ENCODE data around the gene SLIT1. TPM values are rescaled to one million over a fixed set of nuclear protein-coding genes. Genes with fewer than 3 reads are reported as not detected.

Gene SLIT1
- total RNA-seq, 1 donor from 2014 or later: 0.23 TPM

DNA sequence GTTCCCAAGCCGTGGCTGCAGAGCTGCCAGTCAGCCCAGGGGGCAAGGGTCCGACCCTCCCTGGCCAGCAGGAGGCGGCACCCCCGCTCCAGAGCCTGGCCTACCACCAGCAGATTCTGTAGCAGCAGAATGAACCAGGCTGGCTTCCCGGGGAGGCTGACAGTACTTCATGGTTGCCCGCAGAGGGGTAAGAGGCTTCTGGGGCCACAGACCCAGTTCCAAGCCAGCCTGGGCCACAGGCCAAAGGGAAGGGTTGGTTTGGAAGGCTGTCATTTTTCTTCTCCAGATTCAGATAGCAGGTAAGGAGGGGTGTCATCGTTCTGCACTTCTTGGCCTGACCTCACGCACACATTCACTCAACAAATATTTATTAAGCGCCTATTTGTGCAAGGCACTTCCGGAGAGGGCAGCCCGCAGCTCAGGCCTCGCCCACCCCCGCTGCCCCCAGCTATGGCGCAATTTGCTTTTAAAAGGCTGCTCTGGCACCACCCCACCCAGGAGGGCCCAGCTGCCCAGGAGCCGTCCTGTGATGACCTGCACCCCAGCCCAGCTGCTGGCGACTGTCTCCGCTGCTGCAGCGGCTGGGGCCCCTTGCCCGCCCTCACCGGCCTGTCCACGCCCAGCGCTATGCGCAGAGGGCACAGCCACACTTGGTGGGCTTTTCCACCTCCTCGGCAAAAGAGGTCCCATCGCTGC is 185.1 kb downstream of the SLIT1 start:
- Mint-ChIP-seq H3K4me1 (ENCODE audit: low read depth, unreplicated experiment) (peaks cover 11% of the 10 kb centered on the region), H3K9me3 (ENCODE audit: unreplicated experiment) (peaks cover 2% of the 10 kb centered on the region), H3K36me3 (ENCODE audit: low read depth, unreplicated experiment) (no peaks in the 10 kb centered on the region), H3K4me3 (ENCODE audit: unreplicated experiment) (no peak overlapping the region), H3K27ac (ENCODE audit: unreplicated experiment) (no peak overlapping the region), H3K27me3 (ENCODE audit: low read depth, unreplicated experiment) (peaks cover 10% of the 10 kb centered on the region)
- no peak for TF ChIP-seq EZH2 (IDR thresholded peaks at IDR 0.05; ENCODE audit: insufficient read depth, low read length)
- H3K4me3 ChIP-seq (ENCODE audit: insufficient read depth, low read depth, low read length): no peak overlapping the region
- H3K4me1 ChIP-seq (ENCODE audit: insufficient read depth, low read length): peaks cover 19% of the 10 kb centered on the region
- H3K79me2 ChIP-seq (ENCODE audit: insufficient read depth, low read length): no peaks in the 10 kb centered on the region
- H3K4me2 ChIP-seq (ENCODE audit: low read length): no peak overlapping the region
- DNase-seq (ENCODE audit: low read depth): no peak
- no peak overlapping the region for H3K9ac ChIP-seq (ENCODE audit: low read length)
- no peak overlapping the region for H2AFZ ChIP-seq (ENCODE audit: low read depth, low read length)
- no peaks in the 10 kb centered on the region for H4K20me1 ChIP-seq (ENCODE audit: insufficient read depth, low read length)
- no peak overlapping the region for H3K27ac ChIP-seq (ENCODE audit: low read depth, low read length)
- H3K36me3 ChIP-seq (ENCODE audit: insufficient read depth, low read length): no peaks in the 10 kb centered on the region
- no peaks in the 10 kb centered on the region for H3K9me3 ChIP-seq (ENCODE audit: insufficient read depth, low read depth, low read length)
- no peak for FAIRE-seq
- H3K27me3 ChIP-seq (ENCODE audit: insufficient read depth, low read length): peaks cover 3% of the 10 kb centered on the region

GRCh38 chr10:96999987-97000386 is 185.8 kb downstream of the SLIT1 start:
- no peaks in the 10 kb centered on the region for H3K36me3 Mint-ChIP-seq (ENCODE audit: low read depth, unreplicated experiment)
- TF ChIP-seq EZH2 (IDR thresholded peaks at IDR 0.05; ENCODE audit: insufficient read depth, low read length): no peak
- TF ChIP-seq CTCF (IDR thresholded peaks at IDR 0.05; ENCODE audit: insufficient read depth, low read depth, low read length): no peak
- H3K36me3 ChIP-seq (ENCODE audit: insufficient read depth, low read length): no peaks in the 10 kb centered on the region
- H3K4me1 ChIP-seq (ENCODE audit: insufficient read depth, low read length): peaks cover 19% of the 10 kb centered on the region
- H3K4me1 Mint-ChIP-seq (ENCODE audit: low read depth, unreplicated experiment): peaks cover 12% of the 10 kb centered on the region
- no peak overlapping the region for H3K27ac ChIP-seq (ENCODE audit: low read depth, low read length)
- DNase-seq (ENCODE audit: low read depth) (no peak), FAIRE-seq (no peak)
- peaks cover 4% of the 10 kb centered on the region for H3K27me3 Mint-ChIP-seq (ENCODE audit: low read depth, unreplicated experiment)
- H4K20me1 ChIP-seq (ENCODE audit: insufficient read depth, low read length): no peaks in the 10 kb centered on the region
- H3K27ac Mint-ChIP-seq (ENCODE audit: unreplicated experiment): no peak overlapping the region
- H3K4me3 ChIP-seq (ENCODE audit: insufficient read depth, low read depth, low read length): no peak overlapping the region
- H3K4me2 ChIP-seq (ENCODE audit: low read length): no peak overlapping the region
- no peak overlapping the region for H3K9ac ChIP-seq (ENCODE audit: low read length)
- H3K9me3 Mint-ChIP-seq (ENCODE audit: unreplicated experiment): no peaks in the 10 kb centered on the region
- H2AFZ ChIP-seq (ENCODE audit: low read depth, low read length): no peak overlapping the region
- no peaks in the 10 kb centered on the region for H3K27me3 ChIP-seq (ENCODE audit: insufficient read depth, low read length)
- no peaks in the 10 kb centered on the region for H3K79me2 ChIP-seq (ENCODE audit: insufficient read depth, low read length)
- H3K4me3 Mint-ChIP-seq (ENCODE audit: unreplicated experiment): no peak overlapping the region
- no peaks in the 10 kb centered on the region for H3K9me3 ChIP-seq (ENCODE audit: insufficient read depth, low read depth, low read length)

- Histone ChIP-seq H3K4me1 (ENCODE audit: insufficient read depth, low read length) (peaks cover 19% of the 10 kb centered on the region), H3K79me2 (ENCODE audit: insufficient read depth, low read length) (no peaks in the 10 kb centered on the region), H3K9me3 (ENCODE audit: insufficient read depth, low read depth, low read length) (no peaks in the 10 kb centered on the region), H3K4me2 (ENCODE audit: low read length) (no peak overlapping the region), H3K9ac (ENCODE audit: low read length) (no peak overlapping the region), H3K27me3 (ENCODE audit: insufficient read depth, low read length) (no peaks in the 10 kb centered on the region), H2AFZ (ENCODE audit: low read depth, low read length) (no peak overlapping the region), H4K20me1 (ENCODE audit: insufficient read depth, low read length) (no peaks in the 10 kb centered on the region), H3K4me3 (ENCODE audit: insufficient read depth, low read depth, low read length) (no peak overlapping the region), H3K36me3 (ENCODE audit: insufficient read depth, low read length) (no peaks in the 10 kb centered on the region), H3K27ac (ENCODE audit: low read depth, low read length) (no peak overlapping the region)
- Mint-ChIP-seq H3K27me3 (ENCODE audit: low read depth, unreplicated experiment) (peaks cover 4% of the 10 kb centered on the region), H3K27ac (ENCODE audit: unreplicated experiment) (no peak overlapping the region), H3K36me3 (ENCODE audit: low read depth, unreplicated experiment) (no peaks in the 10 kb centered on the region), H3K9me3 (ENCODE audit: unreplicated experiment) (no peaks in the 10 kb centered on the region), H3K4me1 (ENCODE audit: low read depth, unreplicated experiment) (peaks cover 12% of the 10 kb centered on the region), H3K4me3 (ENCODE audit: unreplicated experiment) (no peak overlapping the region)
- no peak for DNase-seq (ENCODE audit: low read depth)
- no peak for FAIRE-seq
- TF ChIP-seq CTCF (IDR thresholded peaks at IDR 0.05; ENCODE audit: insufficient read depth, low read depth, low read length): no peak
- TF ChIP-seq EZH2 (IDR thresholded peaks at IDR 0.05; ENCODE audit: insufficient read depth, low read length): no peak
Measured at GRCh38 chr10:96999337-96999736, 186.4 kb downstream of the SLIT1 start.
